H1 (cell line): ENCODE measurements around the gene BRMS1. TPM values are rescaled to one million over a fixed set of nuclear protein-coding genes. Genes with fewer than 3 reads are reported as not detected.

Experiments
- EP300 ChIP-seq, 2 experiments: IDR thresholded peaks; 1 replicate in 1 of 2; 2 replicates in 1 of 2; pipeline ENCODE4 v1.6.1; 2011 to 2012; ENCODE audit warnings: low read depth in 2 of 2, low read length in 2 of 2, mild to moderate bottlenecking in 2 of 2, borderline replicate concordance in 1 of 2, inconsistent platforms in 1 of 2, moderate library complexity in 1 of 2
- SAP30 ChIP-seq: fragments of 300-600 bp; sonication (generic); IDR thresholded peaks from 2 replicates; pipeline ENCODE4 v1.7.1; 2012; ENCODE audit warnings: low read length, moderate library complexity, mild to moderate bottlenecking, inconsistent platforms; ENCODE audit not compliant: insufficient read depth, insufficient replicate concordance
- YY1 ChIP-seq: IDR thresholded peaks from 2 replicates; pipeline ENCODE4 v1.6.1; 2011; ENCODE audit warnings: low read depth, mild to moderate bottlenecking, low read length
- polyA plus RNA-seq, 7 experiments: library from polyadenylated mRNA; depleted of rRNA in 3 of 7; stranded (reverse) in 5 of 7; unstranded in 2 of 7; fragments of >200 nt in 5 of 7; fragments of 200-250 nt in 2 of 7; gene quantifications; 1 replicate in 5 of 7; 2 replicates in 1 of 7; 4 replicates in 1 of 7; pipeline versions ENCODE4 v1.2.1 to v1.2.3, GENCODE V29; 2011 to 2013; ENCODE audit warnings: missing spikeins in 2 of 7, mixed read lengths in 2 of 7
- total RNA-seq: library from RNA; stranded (reverse); fragmentation: NEBNext Ultra II Directional; extraction: Animal tissue kit (Norgen Biotek cat#: 25700); gene quantifications from 2 replicates; pipeline ENCODE4 v1.2.1, GENCODE V29; 2021

BRMS1 gene
- total and polyA plus RNA-seq, 2 of the 8 experiments (the other 6 are each of a cell fraction or from before 2014, with no cell fraction given) = 39.2 to 46.1 TPM

GRCh38 chr11:66314186-66314501 is 30.8 kb downstream of the BRMS1 start (continued):
- TF ChIP-seq YY1 = no peak
- no peak for TF ChIP-seq EP300 (IDR thresholded peaks at IDR 0.05; ENCODE audit: borderline replicate concordance in 1 of 2, low read depth in 2 of 2, low read length in 2 of 2)
- no peak for TF ChIP-seq SAP30
